Fibroblast of mammary gland (primary cell): ENCODE data around the gene MYBPHL.

Experiments used
- DNase-seq: peaks from one replicate; pipeline ENCODE4 v3.0.0-alpha.2; 2010; ENCODE audit warnings: low read depth
- H3K4me3 ChIP-seq: 2 replicates; pipeline ENCODE4 v1.5.1; 2011; ENCODE audit warnings: low read depth, mild to moderate bottlenecking, low read length, moderate library complexity; ENCODE audit not compliant: control insufficient read depth
- CTCF ChIP-seq: conservative IDR thresholded peaks from 2 replicates; pipeline ENCODE4 v1.5.1; 2011; ENCODE audit warnings: low read depth, low read length, inconsistent platforms; ENCODE audit not compliant: control insufficient read depth, insufficient read depth

Gene MYBPHL

DNA sequence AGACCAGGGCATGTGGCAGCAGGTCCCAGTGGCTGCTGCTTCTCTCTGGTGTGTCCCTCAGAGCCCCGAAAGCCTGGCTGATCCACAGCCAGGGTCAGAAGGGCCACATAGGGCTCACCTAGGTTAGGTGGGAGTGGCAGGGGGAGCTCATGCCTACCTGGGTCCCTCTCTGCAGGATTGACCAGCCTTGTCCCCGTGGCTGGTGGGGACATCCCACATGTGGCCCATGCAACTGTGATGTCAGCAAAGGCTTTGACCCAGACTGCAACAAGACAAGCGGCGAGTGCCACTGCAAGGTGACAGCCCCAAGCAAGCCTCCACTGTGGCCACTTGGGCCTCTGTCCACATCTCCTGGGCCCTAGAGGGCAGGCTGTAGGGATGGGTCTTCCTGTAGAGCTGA, 41.8 kb downstream of the MYBPHL start:
- H3K4me3 ChIP-seq = no peak overlapping the region

GRCh38 chr1:109264379-109264755, 42.4 kb downstream of the MYBPHL start:
- no peak overlapping the region for H3K4me3 ChIP-seq
- no peak for TF ChIP-seq CTCF
- no peak for DNase-seq

More for the DNA sequence above, 41.8 kb downstream of the MYBPHL start:
- DNase-seq = no peak
- no peak for TF ChIP-seq CTCF

DNA sequence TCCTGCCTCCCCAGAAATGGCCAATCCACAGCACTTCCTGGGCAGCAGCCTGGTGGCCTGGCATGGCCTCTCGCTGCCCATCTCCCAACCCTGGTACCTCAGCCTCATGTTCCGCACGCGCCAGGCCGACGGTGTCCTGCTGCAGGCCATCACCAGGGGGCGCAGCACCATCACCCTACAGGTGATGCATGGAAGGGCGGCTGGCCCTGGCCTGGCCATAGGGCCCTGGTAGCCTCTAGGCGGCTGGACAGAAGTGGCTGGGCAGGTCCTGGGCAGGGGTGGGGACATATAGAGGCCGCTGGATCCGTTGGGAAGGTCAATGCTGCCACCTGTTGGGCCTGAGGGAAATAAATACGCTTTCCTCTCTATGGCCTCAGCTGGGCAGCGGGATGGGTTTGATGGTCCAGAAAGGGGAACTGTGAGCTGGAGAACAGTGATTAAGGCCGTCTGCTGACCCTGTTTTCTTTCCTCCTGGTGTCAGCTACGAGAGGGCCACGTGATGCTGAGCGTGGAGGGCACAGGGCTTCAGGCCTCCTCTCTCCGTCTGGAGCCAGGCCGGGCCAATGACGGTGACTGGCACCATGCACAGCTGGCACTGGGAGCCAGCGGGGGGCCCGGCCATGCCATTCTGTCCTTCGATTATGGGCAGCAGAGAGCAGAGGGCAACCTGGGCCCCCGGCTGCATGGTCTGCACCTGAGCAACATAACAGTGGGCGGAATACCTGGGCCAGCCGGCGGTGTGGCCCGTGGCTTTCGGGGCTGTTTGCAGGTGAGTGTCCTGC, 43.0 kb downstream of the MYBPHL start:
- H3K4me3 ChIP-seq = no peak overlapping the region
- TF ChIP-seq CTCF = peak; percentile 96
- DNase-seq = peak; percentile 81

DNA sequence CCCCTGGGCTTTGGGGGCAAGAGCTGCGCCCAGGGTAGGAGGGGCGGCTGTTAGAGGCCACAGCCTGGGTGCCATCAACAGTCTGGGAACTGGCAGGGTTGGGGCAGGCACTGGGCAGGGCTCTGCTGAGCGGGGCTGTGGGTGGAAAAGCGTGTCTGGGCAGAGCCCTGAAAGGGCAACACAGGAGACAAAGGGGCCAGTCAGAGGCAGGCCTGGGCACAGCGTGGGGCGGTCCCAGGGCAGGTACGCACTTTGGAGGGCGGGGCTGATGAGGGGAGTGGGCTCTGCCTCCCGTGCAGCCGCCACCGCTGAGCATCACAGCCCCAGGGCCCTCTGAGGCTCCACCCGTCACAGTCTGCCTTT, 43.6 kb downstream of the MYBPHL start:
- no peak overlapping the region for H3K4me3 ChIP-seq

GRCh38 chr1:109262231-109263055, 44.4 kb downstream of the MYBPHL start:
- DNase-seq = no peak
- no peak overlapping the region for H3K4me3 ChIP-seq
- TF ChIP-seq CTCF = no peak

More for the DNA sequence above, 43.6 kb downstream of the MYBPHL start:
- DNase-seq = no peak
- no peak for TF ChIP-seq CTCF

- DNase-seq = no peak
- TF ChIP-seq CTCF = no peak
- H3K4me3 ChIP-seq = no peak overlapping the region
These were observed 45.2 kb downstream of the MYBPHL start for GRCh38 chr1:109261578-109261977.

DNA sequence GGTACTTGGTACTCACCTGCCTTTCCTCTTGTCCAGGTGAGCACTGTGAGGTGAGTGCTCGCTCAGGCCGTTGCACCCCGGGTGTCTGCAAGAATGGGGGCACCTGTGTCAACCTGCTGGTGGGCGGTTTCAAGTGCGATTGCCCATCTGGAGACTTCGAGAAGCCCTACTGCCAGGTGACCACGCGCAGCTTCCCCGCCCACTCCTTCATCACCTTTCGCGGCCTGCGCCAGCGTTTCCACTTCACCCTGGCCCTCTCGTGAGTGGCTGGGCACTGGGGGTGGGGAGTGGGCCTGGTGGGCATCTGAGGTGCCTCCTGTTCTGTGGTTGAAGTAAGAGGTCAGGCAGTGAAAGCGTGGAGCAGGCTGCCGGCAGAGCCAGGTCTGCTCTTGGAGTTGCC, 45.8 kb downstream of the MYBPHL start:
- no peak for DNase-seq
- no peak for TF ChIP-seq CTCF
- H3K4me3 ChIP-seq = no peak overlapping the region
